GM21717 (cell line): Measurements from ENCODE around the gene CBX6.

Source experiments
- ATAC-seq: cut with Tn5 transposase; IDR thresholded peaks from one replicate; pipeline ENCODE4 v1.9.1; 2021; ENCODE audit warnings: mild to moderate bottlenecking, moderate library complexity; ENCODE audit not compliant: unreplicated experiment

Gene CBX6

DNA sequence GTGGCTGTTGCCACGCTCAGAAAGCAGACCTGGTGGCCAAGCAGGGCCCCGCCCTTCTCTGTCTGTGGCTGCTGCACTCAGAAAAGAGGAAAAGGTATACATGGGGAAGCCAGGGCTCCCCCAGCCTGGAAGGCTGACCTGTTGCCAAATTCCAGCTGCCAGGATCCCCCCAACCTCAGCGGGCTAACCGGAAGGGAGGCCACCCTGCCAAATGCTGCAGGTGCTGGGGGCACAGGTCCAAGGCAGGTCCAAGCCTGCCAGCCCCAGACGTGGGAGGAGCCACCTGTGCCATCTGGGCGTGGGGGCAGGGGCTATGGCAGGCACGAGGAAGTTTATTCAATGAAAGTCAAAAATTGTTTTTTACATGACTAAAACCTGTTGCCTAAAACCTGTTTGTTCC lies 30.8 kb downstream of the CBX6 start:
- ATAC-seq, result no peak

DNA sequence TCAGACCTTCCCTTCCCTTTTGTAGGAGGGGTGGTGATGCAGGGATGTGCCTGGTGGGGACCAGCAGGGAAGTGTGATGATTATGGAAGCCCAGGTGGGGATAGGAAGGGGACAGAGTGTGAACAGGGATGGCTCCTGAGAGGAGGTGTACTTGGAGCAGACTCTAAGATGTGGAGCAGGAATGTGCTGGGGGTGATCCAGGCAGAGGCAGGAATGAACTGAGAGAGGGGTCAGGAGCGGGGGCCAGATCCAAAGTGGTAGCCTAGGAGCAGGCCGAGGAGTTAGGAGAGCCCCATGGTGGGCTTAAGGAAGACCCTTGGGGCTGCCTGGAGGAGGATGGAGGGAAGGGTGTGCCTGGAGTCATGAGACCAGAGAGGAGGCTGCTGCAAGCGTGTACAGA lies 31.9 kb downstream of the CBX6 start:
- ATAC-seq, result no peak

GRCh38 chr22:38839686-38840085 lies 32.3 kb downstream of the CBX6 start:
- ATAC-seq, result no peak

GRCh38 chr22:38837414-38837928 lies 34.5 kb downstream of the CBX6 start:
- no peak for ATAC-seq

GRCh38 chr22:38835888-38836301 lies 36.1 kb downstream of the CBX6 start:
- ATAC-seq, result no peak

DNA sequence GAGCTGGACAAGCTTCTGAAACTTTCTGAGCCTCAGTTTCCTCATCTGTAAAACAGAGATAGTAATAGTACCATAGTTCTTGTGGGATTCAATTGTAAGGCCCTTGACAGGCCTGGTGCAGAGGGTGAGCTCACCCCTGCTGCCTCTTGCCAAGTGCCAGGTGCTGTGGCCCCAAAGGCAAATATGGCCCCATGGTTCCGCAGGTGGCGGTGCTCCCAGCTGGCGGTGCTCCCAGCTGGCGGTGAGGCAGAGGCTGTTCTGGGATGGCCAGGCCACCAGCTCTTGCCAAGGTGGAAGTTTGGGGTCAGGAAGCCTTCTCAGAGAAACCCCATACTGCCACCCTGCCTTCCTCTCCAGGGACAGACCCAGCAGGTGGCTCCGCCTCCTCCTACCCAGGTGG lies 37.0 kb downstream of the CBX6 start:
- no peak for ATAC-seq

DNA sequence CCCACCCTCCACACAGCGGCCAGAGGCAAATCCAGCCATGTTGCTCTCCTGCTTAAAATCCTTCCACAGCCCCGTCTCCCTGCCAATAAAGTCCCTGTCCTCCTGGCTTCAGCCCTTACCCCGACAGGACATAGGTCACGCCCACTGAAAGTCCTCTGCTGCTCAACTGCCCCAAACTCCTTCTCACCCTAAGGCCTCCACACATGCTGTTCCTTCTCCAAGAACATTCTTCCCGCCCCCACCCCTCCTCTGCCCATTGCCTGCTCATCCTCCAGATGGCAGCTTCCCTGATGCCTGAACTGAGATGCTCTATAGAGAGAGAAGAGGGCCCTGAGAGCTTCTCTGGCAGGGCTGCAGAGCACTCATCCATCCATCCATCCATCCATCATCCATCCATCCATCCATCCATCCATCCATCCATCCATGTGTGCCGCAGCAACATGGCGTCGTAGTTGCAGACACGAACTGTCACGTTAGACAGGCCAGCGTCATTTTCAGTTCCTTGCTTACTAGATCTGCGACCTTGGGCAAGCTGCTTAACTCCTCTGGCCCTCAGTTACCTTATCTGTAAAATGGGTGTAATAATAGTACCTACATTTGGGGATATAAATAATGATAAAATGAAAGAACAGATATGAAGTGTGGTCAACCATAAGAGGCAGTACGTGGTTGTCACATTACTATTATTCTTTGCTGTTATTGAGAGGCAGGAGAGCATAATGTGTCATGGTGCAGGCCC lies 37.6 kb downstream of the CBX6 start:
- no peak for ATAC-seq

GRCh38 chr22:38833061-38833460 lies 39.0 kb downstream of the CBX6 start:
- ATAC-seq, result no peak

DNA sequence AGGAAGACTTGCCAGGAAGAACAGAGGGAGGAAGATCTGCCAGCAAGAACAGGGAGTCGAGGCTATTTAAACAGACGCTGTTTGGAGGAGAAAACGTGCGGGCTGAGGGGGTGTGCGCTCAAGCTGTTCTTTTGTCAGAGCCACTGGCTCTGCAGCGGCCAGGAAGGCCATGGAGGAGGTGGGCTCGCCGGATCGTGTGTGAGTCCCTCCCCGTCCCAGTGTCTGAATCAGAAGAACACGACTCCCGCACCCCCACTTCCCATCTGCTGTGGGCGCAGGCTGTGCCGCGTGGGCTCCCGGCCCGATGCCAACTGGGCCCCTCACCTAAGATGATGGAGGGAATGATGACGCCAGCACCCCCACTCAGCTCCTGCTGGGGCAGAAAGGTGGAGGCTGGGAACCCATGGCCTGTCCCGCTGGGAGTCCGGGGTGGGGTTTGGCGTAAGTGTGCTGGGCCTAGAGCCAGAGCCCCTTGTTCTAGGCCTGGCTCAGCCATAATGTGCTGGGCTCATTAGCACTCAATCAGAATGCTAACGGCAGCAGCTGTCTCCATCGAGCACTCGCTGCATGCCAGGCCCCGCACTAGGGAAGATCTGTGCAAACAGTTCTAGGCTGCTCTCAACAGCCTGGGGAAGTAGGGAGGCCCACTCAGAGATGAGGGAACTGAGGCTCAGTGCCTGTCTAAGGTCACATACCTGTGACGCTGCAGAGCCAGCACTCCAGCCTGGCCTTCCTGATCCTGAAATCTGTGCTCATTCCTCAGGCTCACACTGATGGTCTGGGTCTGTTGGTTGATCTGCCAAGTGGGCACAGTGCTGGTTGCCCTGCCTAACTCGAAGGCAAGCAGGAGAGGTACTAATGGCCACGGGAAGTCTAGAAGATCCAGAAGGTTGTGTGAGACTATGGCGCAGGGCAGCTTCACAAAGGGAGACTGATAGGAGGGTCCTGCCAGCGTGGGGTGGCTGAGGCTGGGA lies 39.7 kb downstream of the CBX6 start:
- no peak for ATAC-seq

DNA sequence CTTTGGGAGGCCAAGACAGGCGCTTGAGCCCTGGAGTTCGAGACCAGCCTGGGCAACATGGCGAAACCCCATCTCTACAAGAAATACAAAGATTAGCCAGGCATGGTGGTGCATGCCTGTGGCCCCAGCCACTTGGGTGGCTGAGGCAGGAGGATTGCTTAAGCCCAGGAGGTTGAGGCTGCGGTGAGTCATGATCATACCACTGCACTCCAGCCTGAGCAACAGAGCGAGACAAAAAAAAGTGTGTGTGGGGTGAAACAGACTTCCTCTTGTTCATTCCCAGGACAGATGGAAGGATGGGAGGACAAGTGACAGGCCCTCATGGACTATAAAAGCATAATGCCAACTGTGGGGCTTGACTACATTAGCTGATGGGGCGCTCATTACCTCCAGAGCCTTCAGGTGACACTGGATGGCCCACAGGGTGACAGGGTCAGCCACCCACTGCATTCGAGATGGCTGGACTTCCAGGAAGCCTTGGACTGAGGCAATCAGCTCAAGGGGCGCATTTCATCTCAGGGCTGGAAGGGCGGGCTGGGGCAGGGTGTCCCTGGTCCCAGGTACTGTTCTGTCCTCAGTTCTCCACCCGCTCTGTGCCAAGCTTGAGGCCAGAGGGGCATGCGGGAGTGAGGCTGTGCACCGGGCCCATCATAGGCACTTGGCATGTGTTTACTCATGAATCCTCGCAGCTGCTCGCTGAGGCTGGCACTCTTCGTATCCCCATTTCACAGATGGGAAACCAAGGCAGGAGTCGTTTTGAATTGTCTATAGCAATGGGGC lies 40.7 kb downstream of the CBX6 start:
- ATAC-seq, result no peak

- ATAC-seq, result no peak
Measured at GRCh38 chr22:38830845-38831108, 41.2 kb downstream of the CBX6 start.

- ATAC-seq, result no peak
Measured at GRCh38 chr22:38830026-38830844, 41.8 kb downstream of the CBX6 start.

DNA sequence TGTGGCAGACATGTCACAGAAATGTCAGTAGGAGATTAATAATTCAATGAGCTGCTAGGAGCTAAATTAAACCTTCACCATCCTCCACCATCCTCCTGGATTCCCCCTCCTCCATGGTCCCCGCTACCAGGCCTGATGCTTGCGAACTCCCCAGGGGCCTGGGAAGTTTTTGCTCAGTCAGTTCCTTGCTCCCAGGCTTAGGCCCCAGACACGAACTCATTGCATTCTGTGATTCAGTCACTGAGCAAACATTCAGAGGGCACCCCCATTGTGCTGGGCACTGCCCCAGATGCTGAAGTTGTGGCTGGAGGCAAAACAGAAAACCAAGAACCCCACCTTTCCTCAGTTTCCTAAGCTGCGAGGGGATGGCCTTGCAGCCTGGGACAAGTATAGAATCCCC lies 42.5 kb downstream of the CBX6 start:
- ATAC-seq, result no peak

DNA sequence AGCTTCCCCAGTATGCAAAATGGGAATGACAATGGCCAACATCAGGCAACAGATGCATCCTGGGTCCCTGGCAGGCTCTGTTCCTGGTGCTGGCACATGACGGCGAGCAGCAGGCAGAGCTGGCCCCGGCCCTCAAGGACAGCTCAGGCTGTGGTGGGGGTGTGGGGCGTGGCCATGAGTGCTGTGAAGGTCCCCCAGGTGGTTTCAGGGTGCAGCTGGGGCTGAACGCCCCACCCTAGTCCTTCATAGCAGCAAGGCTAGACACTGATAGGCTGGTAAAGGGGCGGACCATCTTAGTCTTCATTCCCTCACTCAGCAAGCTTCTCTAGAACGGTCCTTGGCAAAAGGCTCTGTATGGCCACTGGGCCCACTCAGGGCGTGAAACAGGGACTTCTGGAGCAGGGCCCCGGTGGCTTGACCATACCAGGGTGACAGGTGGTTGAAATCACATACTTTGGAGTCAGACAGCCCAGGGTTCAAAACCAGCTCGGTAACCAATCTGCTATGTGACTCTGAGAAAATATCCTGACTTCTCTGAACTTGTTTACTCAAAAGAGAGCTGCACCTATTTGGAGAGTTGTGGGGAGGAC lies 43.3 kb downstream of the CBX6 start:
- no peak for ATAC-seq

- no peak for ATAC-seq
Measured at GRCh38 chr22:38828191-38828590, 43.8 kb downstream of the CBX6 start.

DNA sequence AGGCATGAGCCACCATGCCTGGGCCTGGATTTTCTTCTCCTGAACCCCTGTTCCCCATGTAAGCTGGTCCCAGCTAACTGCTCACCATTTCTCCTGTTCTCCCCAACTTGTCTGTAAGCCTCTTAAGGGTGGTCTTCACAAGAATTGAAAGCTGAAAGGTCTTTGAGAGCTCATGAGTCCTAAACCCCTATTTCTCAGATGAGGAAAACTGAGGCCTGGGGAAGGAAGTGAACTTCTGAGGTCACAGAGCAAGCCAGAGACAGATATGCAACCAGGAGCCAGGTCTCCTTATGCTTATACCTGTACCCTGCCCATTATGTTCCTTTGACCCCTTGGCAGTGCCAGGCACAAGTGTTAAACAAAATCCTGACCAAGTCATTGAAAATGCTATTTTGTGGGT lies 44.5 kb downstream of the CBX6 start:
- no peak for ATAC-seq

- ATAC-seq, result no peak
Measured at GRCh38 chr22:38826801-38827200, 45.2 kb downstream of the CBX6 start.

DNA sequence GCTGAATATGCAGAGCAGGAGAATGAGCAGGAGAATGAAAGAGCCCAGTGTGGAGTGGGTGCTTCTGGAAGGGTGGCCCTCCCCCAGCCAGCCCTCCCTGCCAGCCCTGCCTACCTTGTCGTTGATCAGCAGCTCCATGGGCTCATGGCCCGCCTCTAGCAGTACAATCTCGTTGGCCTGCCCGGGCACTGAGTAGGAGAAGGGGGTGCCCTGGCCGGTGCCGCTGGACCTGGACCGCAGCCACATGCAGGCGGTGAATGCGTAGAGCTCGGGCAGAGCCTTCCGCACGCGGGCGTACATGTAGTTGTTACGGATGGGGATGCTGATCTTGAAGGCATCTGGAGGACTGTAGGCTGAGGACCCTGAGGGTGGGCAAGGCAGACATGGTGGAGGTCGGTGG lies 45.6 kb downstream of the CBX6 start:
- no peak for ATAC-seq

- ATAC-seq, result no peak
Measured at GRCh38 chr22:38824585-38824984, 47.4 kb downstream of the CBX6 start.

DNA sequence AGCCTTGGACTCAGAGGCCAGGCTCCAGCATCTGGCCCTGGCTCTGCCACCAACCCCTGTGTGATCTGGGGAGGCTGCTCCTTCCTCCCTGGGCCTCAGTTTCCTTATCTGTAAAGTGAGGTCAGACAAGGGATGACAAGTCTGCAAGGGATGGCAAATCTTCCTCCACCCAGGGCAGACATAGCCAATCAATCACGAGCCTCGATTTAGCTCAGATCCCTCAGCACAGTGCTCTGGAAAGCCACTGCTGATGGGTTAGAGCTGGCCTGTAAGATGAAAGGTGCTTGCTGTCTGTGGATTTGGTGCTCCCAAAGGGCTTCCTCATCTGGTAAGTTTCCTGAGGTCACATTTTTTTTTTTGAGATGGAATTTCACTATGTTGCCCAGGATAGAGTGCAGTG lies 48.4 kb downstream of the CBX6 start:
- ATAC-seq, result no peak
